Globus pallidus (tissue), 1 donor: ENCODE measurements around the gene SLC12A7.
"Not testable (repeated sequence)": the region's sequence is repeated elsewhere in the genome, so short reads cannot be mapped to it uniquely, and the experiment has no call there.

ENCODE experiments used
- DNase-seq: peaks from one replicate; pipeline ENCODE4 v3.0.0-alpha.2; 2015; ENCODE audit warnings: low spot score

The SLC12A7 gene

DNA sequence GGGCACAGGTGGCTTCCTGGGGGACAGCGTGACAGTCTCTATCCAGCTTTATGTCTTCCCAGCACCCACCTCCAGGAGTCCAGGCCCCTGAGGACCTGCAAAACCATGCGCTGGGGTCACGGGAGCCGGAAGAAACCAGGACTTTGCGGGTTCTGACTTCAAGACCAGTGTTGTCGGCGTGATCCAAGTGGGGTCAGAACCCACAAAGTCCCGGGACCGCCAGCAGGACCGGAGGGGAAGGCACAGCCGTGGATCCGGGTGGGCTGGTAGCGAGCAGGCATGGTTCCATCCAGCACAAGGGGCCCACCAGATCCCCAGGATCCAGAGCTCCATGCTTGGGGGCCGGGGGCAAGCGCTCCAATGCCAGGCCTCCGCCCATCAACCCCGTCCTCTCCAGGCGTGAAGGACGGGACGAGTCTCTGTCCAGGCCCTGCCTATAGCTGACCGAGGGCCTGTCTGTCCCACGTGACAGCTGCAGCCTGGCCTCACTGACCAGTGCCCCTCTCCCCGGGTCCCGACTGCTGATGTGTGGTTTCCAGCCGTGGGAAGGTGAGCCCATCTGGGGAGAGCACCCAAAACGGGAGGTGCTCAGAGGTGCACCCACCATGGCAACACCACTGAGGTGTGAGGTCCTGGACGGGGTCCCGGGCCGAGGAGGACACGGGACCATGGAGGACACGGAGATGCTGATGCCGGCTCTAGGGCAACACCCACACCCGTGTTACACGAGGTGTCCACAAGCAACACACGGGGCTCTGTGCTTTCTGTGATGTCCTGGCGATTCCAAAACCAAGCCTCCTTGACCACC lies 48.9 kb downstream of the SLC12A7 start:
- no peak for DNase-seq

- no peak for DNase-seq
Measured at GRCh38 chr5:1061916-1062315, 49.9 kb downstream of the SLC12A7 start.

DNA sequence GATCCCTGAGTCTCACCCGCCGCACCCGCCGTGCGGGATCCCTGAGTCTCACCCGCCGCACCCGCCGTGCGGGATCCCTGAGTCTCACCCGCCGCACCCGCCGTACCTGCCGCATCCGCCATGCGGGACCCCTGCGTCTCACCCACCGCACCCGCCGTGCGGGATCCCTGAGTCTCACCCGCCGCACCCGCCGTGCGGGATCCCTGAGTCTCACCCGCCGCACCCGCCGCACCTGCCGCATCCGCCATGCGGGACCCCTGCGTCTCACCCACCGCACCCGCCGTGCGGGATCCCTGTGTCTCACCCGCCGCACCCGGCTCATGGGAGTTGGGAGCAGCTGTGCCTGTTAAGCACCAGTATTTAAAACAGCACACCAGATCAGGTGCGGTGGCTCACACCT lies 50.6 kb downstream of the SLC12A7 start:
- not testable (repeated sequence) for DNase-seq

DNA sequence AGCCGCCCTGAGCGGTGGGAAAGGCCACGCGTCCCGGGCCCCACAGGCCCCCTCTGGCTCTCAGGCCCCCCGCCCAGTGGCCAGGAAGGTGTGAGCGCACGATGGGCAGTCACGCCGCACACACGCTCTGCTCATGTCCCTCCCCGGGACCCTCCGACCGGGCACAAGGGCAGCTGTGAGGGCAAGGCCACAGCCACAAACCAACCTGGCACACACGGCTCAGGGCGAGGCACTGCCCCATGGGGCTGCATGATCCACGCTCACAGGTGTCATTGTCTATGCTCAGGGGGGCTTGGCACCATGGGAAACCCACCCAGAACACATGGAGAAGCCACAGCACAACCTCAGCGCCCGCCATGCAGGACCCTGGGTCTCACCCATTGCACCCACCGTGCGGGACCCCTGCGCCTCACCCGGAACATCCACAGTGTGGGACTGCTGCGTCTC lies 51.3 kb downstream of the SLC12A7 start:
- no peak for DNase-seq

- no peak for DNase-seq
Measured at GRCh38 chr5:1059884-1060263, 52.0 kb downstream of the SLC12A7 start.

GRCh38 chr5:1058988-1059883 lies 52.6 kb downstream of the SLC12A7 start:
- DNase-seq = no peak

DNA sequence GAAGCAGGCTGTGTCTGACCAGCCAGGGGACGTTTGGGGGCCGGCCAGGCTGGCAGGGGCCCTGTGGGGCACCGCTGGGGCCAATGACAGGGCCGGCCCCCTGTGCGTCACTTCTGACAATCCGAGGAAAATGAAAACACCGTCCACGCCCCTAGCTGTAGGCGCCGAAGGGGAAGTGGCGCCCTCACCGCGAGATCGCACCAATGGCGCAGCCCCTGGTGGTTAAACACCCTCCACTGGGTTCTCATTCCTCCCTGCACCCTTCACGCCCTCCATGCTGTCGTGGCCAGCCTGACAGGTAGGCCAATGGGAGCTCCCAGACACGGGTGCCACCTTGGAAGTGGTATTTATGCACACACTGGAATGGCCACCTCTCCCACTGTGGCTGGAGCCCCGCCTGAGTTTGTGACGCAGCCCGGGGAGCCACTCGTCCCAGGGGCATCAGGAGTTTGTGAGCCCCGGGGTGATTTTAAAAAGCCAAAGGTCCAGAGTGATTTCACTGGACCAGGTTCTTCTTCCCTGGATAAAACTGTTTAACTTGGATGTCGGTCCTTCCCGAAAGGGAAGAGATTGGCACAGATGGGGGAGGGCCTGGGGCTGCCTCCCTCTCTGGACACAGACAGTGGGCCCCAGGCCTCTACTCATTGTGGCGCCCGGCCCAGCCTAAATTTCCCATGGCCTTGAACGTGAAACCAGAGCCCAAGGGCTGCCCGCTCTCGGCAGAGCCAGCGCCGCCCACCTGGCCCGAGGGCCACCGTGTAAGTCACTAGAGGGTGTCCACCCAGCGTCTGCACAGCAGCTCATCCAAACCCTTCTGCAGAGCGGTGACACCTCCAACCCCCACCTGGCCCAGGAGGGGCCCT lies 53.5 kb downstream of the SLC12A7 start:
- no peak for DNase-seq

- no peak for DNase-seq
Measured at GRCh38 chr5:1057485-1058082, 54.3 kb downstream of the SLC12A7 start.

- DNase-seq = no peak
Measured at GRCh38 chr5:1056611-1057484, 55.0 kb downstream of the SLC12A7 start.

DNA sequence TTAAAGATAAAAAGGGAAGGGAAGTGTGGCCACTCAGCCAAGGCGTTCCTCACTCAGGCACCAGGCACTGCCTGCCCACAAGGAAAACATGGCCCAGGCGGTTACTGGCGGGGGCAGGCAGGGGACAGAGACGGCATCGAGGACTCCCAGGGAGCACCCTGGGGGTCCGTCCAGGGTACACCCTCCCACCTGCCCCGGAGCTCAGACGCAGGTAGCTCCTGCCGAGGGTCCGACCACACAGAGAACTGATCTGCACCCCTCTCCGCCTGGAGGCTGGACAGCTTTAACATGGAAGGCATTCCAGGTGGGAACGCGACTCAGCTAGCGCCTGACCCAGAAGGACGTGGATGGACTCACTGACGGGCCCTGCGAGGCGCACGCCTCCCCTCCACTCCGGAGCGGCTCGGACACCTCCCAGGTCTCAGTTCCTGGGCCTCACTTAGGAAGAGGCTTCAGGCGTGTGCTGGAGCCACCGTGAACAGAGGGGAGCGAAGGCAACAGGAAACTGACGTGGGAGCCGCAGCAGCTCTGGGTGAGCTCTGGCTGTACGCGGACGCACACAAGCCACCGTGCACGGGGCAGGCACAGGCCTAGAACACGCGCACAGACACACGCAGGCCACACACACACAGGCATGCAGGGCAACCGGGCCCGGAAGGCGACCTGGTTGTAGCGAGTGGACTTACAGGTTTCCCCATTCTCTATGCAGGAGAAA lies 55.8 kb downstream of the SLC12A7 start:
- no peak for DNase-seq

DNA sequence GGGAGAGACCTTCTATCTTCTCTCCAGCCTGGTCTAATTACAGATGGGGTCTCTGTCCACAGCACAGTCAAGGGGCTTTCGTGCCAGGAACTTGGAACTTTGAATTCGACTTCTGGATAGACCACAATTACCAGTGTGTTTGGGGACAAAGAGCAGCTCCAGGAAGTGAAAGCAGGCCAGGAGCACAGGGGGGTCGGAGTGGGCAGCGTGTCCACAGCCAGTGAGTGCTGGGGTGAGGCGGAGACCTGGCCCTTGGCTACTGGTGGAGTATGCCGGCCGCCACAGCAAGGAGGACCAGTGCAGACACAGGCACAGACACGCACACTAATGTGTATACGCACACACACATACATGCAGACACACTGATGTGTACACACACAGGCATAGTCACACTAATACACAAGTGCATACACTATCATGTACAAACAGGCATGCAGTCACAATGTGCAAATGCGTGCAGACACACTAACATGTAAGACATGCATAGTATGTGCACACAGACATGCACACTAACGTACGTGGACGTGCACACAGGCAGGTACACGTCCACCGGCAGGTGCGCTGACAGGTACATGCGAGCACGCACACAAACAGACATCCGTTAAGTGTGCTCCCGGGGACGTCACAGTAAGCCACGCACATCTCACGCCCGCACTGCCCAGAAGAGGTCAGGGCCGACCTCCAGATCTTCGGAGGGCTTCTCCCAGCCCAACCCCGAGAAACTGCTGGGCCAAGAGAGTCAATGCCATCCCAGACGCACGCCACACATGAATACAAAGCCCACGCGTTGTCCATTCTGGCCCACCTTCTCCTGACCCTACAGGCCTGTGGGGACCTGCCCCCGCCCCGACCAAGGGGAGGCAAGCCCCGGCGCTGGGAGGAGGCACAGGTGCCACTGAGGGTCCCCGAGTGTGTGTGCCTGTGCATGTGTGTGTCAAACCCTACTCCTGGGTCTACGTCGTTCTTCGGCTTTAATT lies 56.8 kb downstream of the SLC12A7 start:
- no peak for DNase-seq

GRCh38 chr5:1054018-1054798 lies 57.7 kb downstream of the SLC12A7 start:
- DNase-seq = no peak

DNA sequence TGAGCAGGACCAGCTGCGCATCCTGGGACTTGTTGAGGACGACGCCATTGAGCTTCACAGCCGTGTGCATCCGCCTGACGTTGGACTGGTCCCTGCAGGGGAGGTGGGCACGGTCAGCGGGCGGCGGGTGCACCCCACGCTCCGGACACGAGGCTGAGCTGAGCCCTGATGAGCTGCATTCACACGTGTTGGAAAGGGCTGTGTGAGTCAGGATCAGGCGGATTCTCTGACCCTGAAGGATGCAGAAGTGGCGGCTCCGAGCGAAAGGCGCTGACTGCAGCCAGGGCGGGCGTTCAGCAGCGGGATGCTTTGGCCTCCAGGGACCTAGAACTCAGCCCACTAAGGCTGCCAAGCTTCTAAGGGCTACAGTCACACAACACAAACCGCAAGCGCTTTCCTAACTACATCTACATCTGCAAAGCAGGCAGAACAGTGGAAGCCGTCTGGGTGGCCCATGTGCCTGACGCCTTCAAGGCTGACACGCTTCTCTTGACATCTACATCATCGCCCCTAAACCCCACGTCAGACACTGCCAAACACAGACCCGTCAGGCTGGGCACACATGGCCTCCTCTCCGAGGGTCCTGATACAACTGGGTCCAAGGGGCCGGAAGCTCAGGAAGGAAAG lies 58.4 kb downstream of the SLC12A7 start:
- DNase-seq = no peak

GRCh38 chr5:1052641-1053390 lies 59.0 kb downstream of the SLC12A7 start:
- no peak for DNase-seq

DNA sequence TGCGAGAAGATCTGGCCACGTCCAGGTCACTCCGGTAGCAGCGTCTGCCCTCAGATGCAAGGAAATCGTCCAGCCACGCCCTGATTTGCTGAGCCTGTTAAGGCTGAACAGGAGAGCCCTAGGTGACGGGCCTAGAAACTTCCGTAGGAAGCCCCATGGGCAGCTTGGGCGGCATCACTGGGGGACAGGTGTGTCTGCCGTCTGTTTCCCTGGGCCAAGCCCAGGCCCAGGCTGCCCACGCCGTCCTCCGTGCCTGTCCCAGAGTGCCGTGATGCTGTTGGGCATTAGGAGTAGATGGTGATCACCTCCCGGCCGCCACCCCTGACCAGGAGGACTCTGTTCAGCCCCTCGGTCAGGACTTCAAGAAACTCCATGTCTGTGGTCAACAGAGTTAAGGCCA lies 59.8 kb downstream of the SLC12A7 start:
- DNase-seq = no peak

- no peak for DNase-seq
Measured at GRCh38 chr5:1051366-1051720, 60.5 kb downstream of the SLC12A7 start.
